Activated T-cell treated with anti-CD3 and anti-CD28 coated beads for 1 hour (primary cell): ENCODE data around the gene ACTR3C.
"Not testable (repeated sequence)": the region's sequence is repeated elsewhere in the genome, so short reads cannot be mapped to it uniquely, and the experiment has no call there.

ENCODE experiments used
- DNase-seq: peaks from one replicate; pipeline ENCODE4 v3.0.0-alpha.2; 2020; ENCODE audit warnings: low read depth

Gene ACTR3C

GRCh38 chr7:150281681-150282403 is 41.5 kb downstream of the ACTR3C start:
- DNase-seq = not testable (repeated sequence)

- not testable (repeated sequence) for DNase-seq
These were observed 45.0 kb downstream of the ACTR3C start for GRCh38 chr7:150278383-150278782.

GRCh38 chr7:150276132-150276695 is 47.1 kb downstream of the ACTR3C start:
- DNase-seq = not testable (repeated sequence)

GRCh38 chr7:150271898-150272297 is 51.4 kb downstream of the ACTR3C start:
- DNase-seq = not testable (repeated sequence)

- not testable (repeated sequence) for DNase-seq
These were observed 53.1 kb downstream of the ACTR3C start for GRCh38 chr7:150270101-150270824.

GRCh38 chr7:150268798-150269197 is 54.5 kb downstream of the ACTR3C start:
- not testable (repeated sequence) for DNase-seq

GRCh38 chr7:150268287-150268686 is 55.1 kb downstream of the ACTR3C start:
- not testable (repeated sequence) for DNase-seq

- not testable (repeated sequence) for DNase-seq
These were observed 56.2 kb downstream of the ACTR3C start for GRCh38 chr7:150266953-150267665.

GRCh38 chr7:150262656-150263055 is 60.7 kb downstream of the ACTR3C start:
- not testable (repeated sequence) for DNase-seq

- DNase-seq = not testable (repeated sequence)
These were observed 75.6 kb downstream of the ACTR3C start for GRCh38 chr7:150247745-150248144.

- not testable (repeated sequence) for DNase-seq
These were observed 78.1 kb downstream of the ACTR3C start for GRCh38 chr7:150245208-150245607.

- not testable (repeated sequence) for DNase-seq
These were observed 80.4 kb downstream of the ACTR3C start for GRCh38 chr7:150242935-150243334.

- DNase-seq = not testable (repeated sequence)
These were observed 97.9 kb downstream of the ACTR3C start for GRCh38 chr7:150225444-150225843.

GRCh38 chr7:150222083-150222972 is 101.0 kb downstream of the ACTR3C start:
- not testable (repeated sequence) for DNase-seq

GRCh38 chr7:150220673-150221181 is 102.6 kb downstream of the ACTR3C start:
- DNase-seq = not testable (repeated sequence)

- DNase-seq = not testable (repeated sequence)
These were observed 103.2 kb downstream of the ACTR3C start for GRCh38 chr7:150219941-150220658.

- DNase-seq = not testable (repeated sequence)
These were observed 116.5 kb downstream of the ACTR3C start for GRCh38 chr7:150206848-150207247.

- DNase-seq = not testable (repeated sequence)
These were observed 117.5 kb downstream of the ACTR3C start for GRCh38 chr7:150205866-150206265.

- DNase-seq = not testable (repeated sequence)
These were observed 118.8 kb downstream of the ACTR3C start for GRCh38 chr7:150204577-150204976.

- not testable (repeated sequence) for DNase-seq
These were observed 120.5 kb downstream of the ACTR3C start for GRCh38 chr7:150202894-150203293.
